NCI-H1092 (cell line): ENCODE results near the gene PTK7.
"Not testable (repeated sequence)": the region's sequence is repeated elsewhere in the genome, so short reads cannot be mapped to it uniquely, and the experiment has no call there.

ENCODE experiments used
- DNase-seq: peaks from one replicate; lab custom pipeline; 2025; lab: John Stamatoyannopoulos, UW

Gene PTK7

DNA sequence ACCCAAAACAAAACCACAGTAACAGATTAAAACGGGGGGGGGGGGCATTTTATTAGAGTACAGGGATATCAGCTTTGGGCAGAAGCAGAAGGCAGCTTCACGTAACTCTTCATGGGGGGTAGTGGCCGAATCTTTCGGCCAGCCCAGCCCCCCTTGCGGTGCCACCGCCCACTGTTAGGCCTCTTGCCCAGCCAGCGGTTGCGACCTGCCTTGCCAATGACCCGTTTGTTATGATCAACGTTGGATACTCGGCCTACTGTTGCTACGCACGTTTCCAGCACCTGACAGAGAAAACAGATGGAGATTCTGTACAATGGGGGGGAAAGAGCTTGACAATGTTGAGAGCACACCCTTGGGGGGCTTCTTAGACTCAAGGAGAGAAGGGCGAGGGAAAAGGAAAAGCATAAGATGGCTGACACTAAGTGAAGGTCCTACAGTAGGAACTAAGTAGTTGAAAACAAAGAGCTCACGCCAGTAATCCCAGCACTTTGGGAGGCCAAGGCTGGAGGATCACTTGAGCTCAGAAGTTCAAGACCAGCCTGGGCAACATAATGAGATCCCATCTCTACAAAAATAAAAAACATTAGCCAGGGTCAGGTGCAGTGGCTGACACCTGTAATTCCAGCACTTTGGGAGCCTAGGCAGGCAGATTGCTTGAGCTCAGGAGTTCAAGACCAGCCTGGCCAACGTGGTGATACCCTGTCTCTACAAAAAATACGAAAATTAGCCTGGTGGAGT lies 21.7 kb upstream of the PTK7 start:
- no peak for DNase-seq

GRCh38 chr6:43055966-43056365 lies 20.1 kb upstream of the PTK7 start:
- DNase-seq: no peak

GRCh38 chr6:43058531-43058930 lies 17.6 kb upstream of the PTK7 start:
- no peak for DNase-seq

GRCh38 chr6:43059168-43060033 lies 16.7 kb upstream of the PTK7 start, which contains the start of the genes KLC4 and MRPL2:
Gene KLC4 (plus strand): TSS chr6:43059631. CDS start chr6:43061336, 1,705 bp downstream.
Gene MRPL2 (minus strand): TSS chr6:43059434. CDS start chr6:43059381, 53 bp downstream.
- peak; percentile 99 for DNase-seq

GRCh38 chr6:43060034-43060754 lies 15.9 kb upstream of the PTK7 start:
- no peak for DNase-seq

- no peak for DNase-seq
Observed at GRCh38 chr6:43060755-43061633, 15.1 kb upstream of the PTK7 start.

DNA sequence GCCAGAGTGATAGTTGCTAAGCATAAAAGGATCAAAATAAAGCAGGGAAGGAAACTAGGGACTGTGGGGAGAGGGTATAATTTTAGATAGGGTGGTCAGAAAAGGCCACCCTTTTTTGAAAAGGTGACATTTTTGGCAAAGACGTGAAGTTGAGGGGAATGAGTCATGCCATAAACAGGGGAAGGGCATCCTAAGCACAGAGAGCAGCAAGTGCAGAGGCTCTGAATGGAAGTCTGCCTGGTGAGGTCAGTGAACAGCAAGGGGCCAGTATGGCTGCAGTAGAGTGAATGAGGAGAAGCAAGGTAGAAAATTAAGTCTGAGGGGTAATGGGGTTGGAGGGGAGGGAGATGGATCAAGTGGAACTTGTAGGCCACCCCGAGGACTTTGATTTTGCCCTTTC lies 14.3 kb upstream of the PTK7 start:
- no peak for DNase-seq

DNA sequence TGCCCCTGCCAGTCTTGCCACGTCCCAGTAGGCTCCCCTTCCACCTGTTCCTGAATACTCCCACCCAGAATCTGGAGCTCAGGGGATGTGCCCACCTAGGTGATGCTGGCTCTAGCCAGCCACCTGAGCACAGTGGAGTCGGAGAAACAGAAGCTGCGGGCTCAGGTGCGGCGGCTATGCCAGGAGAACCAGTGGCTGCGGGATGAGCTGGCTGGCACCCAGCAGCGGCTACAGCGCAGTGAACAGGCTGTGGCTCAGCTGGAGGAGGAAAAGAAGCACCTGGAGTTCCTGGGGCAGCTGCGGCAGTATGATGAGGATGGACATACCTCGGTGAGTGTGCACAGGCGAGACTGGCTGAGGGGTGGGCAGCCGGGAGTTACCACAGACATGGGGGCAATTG lies 13.3 kb upstream of the PTK7 start:
- DNase-seq: no peak

DNA sequence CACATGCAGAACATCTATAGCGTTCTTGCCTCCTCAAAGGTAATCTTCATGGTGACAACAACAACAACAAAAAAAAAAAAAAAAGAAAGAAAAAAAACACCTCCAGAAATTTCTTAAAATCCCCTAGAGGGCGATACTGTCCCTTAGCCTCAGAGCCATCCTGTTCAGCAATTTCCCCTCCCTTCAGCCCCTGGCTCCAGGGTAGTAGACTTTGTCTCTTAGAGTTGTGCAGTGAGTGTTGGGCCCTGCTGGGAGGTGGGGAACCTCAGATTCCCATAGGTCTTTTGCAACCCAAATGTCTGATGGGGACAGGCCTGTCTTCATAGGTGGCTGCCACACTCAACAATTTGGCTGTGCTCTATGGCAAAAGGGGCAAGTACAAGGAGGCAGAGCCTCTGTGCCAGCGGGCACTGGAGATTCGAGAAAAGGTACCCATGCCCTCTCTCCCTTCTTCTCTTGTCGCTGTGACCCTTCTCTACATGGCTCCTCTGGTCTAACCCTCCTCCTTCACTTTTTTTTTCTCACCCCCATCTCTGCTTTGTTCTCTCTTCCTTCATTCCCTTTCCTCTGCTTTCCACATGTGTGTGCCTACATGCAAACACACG lies 6.0 kb upstream of the PTK7 start:
- peak; percentile 23 for DNase-seq

DNA sequence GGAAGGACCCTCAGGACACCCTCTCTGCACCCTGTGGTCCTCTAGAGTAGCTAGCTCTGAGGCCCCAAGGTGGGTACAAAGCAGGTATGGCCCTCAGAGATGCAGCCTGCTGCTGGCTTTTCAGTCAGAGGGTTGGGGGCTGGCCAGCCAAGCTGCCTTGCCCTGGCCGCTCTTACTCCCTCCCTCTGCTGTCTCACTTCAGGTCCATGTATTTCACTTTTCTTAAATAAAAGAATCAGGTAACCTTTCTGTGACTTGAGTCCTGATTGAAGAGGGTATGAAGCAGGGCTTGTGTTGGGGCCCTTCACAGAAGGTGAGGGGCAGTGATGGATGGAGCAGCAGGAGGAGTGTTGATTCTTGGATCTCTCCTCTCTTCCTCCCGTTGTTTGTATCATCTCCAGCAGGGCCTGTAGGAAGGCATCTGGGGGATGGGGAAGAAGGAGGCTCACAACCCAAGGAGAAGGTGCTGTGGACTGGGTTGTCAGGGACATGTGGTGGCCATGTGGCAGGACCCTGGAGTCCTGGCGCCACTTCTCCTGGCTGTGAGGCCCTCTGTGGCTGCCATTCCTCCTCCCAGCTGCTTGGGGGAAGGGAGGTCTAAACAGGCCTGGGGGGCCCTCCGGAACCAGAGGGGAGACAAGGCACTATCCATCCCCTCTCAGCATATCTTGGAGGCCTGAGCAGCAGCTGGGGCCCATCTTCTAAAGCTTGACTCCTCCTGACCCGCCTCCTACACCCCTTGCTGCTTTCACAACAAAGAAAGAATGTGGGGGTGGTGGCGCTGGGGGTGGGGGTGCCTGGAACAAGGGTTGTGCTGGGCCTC lies 1.1 kb upstream of the PTK7 start:
- DNase-seq: no peak

DNA sequence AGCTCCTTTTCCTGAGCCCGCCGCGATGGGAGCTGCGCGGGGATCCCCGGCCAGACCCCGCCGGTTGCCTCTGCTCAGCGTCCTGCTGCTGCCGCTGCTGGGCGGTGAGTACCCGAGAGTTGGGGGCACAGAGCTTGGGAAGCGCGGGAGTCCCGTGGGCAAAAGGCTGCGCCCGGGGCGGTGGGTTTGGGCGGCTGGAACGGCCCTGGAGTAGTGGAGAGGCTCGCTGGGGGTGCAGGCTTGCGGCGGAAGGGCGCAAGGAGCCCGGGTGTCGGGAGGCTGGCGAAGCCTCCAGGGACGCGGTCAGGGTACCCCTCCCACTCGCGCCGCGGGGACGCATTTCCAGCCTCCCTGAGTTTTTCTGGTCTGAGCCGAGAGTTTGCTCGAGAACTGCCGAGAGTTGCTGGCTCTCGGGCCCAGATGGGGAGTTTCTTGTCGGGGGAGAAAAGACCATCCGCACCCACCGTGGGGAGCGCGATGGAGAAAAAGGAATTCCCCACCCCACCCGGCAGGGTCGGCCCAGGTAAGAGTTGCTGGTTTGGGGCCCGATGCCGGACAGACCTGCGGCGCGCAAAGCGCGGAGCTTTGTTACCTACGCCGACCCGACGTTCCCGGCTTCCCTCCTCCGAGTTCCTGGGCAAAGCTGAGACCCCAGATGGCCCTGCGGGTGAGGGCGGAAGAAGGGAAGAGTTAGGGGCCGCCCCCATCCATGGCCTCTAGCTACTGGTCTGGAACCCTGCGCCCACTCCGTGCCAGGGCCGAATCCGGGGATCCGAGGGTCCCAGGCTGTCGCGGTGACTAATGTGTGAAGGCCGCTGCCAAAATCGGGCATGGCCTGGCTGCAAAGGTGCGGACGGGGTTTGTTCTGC lies 584 bp downstream of the PTK7 start:
- no peak for DNase-seq

GRCh38 chr6:43077333-43077809 lies 1.3 kb downstream of the PTK7 start:
- no peak for DNase-seq

DNA sequence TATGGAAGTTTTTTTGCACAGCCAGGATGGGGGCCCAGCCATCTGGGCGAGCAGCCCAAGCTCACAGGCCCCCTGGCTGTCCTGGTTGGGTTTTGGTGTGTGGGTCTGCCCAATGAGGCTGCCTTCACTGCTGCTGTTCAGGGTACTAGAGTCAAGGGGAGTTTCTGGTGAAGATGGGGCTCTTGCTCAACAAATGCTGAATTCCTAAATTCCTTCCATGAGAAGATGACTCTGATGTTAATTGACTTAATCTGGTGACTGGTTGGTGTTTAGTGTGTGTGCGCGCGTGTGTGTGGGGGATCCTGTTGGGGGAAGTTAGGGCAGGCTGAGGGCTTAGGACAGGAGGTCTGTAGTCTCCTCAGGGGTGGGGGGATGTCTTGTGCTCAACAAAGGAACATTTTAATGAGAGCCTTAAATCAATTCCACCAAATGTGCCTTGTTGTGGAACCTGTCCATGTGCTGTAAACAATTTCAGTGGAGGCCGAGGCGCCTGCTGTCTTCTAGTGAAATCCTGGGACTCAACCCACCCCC lies 1.9 kb downstream of the PTK7 start:
- DNase-seq: no peak

GRCh38 chr6:43078691-43079090 lies 2.6 kb downstream of the PTK7 start:
- no peak for DNase-seq

GRCh38 chr6:43081043-43081442 lies 4.9 kb downstream of the PTK7 start:
- DNase-seq: no peak

- not testable (repeated sequence) for DNase-seq
Observed at GRCh38 chr6:43081922-43082321, 5.8 kb downstream of the PTK7 start.

- no peak for DNase-seq
Observed at GRCh38 chr6:43082806-43083655, 6.9 kb downstream of the PTK7 start.
